GM19438 (cell line): ENCODE data around the gene CRYGS.
"Not testable (repeated sequence)": the region's sequence is repeated elsewhere in the genome, so short reads cannot be mapped to it uniquely, and the experiment has no call there.

Source experiments
- ATAC-seq: cut with Tn5 transposase; IDR thresholded peaks from one replicate; pipeline ENCODE4 v1.9.1; 2021; ENCODE audit warnings: low read depth; ENCODE audit not compliant: unreplicated experiment

CRYGS gene

DNA sequence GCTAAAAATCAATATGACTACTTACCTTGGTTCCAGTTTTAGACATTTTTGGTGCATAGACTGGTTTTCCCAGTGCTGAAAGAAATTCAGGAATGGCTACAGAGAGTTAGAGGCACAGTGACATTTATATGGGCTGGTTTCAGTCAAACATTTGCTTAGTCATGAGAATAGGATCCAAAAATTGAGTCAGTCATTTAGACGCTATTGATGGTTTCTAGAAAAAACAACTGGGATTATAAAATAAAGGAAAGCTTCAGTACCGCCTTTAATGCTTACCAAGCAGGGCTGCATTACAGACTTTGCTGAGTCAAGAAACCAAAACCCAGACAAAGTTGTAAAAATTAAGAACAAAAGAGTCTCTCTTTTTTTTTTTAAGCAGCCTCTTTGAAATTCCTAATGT lies at the start of gene CRYGS:
TSS of gene CRYGS (minus strand) at position 100 of the 400 bp plus-strand sequence. CDS start at position 46, 54 bp downstream.
- ATAC-seq = no peak

DNA sequence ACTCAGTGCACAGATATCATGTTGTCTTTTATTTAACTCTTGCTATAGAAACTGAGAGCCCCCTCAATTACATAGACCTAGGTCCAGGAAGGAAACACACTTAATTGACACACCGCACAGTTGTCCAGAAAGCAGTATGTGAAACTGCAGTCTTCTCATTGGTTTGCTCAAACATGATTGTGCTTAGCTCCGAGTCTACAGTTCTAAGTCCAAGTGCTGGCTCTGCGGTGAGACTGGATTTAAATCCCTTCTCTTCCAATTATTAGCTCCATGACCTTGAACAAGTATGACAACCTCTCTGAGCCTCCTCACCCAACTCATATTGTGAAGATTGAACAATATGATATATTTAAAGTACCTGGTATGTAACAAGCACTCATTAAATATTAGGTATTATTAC lies 49.7 kb upstream of the CRYGS start:
- no peak for ATAC-seq

DNA sequence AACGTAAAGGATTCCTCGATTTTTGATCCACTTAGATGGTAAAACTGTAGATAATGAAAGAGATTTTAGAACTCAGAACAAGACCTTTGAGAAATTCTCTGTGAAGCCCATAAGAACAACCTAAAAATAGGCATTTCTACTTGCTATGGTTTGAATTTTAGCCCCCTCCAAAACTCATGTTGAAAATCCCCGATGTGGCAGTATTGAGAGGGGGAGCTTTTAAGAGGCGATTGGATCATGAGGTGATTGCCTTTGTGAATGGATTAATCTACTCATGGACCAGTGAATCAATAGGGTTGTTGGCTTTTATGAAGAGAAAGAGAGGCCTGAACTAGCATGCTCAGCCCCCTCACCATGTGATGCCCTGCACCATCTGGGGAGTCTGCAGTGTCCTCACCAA lies 48.5 kb upstream of the CRYGS start:
- ATAC-seq = no peak

DNA sequence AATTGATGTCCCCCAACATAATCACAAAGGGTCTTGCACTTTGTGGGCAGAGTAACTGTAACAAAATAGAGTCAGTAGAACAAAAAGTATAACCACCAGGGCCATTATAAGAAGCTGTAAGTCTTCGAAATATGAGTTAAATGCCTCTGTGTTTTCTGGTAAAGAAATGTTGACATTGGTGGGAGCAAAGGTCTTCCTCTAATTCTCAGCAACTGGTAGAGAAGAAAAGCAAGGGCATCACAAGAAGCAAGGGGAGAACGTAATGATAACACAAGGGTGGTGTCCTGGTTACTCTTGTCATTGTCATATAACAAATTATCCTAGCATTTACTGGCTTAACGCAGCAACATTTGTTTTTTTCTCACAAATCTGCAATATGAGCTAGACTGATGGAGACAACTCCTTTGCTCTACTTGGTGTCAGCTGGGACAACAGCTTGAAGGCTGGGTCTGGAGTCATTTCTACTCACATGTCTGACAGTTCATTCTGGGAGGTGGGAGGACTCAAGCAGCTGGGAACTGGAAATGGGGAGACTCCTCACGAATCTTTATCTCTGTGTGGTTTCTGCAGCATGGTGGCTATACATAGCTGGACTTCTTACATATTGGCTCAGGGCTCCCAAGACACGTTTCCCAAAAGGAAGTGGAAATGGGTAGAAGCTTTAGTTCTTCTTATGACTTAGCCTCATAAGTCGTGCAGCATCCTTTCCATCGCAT lies 46.6 kb upstream of the CRYGS start:
- ATAC-seq = no peak

DNA sequence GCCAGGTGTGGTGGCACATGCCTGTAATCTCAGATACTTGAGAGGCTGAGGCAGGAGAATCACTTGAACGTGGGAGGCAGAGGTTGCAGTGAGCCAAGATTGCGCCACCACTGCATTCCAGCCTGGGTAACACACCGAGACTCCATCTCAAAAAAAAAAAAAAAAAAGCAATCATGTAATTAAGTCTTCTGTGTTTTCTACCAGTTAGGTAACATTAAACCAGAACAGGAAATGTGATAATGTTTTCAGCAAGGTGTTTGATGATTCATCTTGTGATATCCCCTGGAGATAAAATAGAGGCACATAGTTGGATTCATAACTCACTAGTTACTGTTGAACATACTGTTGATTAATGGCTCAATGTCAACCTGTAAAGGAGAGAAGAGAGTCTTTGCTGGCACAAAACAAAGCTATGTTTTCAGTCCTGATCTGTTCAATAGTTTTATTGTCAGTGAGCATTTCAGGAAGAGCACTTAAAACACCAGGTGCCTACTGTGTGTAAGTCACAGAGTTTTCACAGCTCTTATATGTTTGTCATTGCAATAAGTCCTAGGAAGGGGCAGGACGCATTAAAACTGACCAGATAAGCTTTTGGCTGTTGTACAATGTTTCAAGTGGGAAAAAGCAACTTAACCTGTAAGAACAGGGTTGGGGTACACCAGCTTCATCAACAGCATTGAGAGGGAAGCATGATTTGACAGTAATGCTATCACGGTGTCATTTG lies 45.8 kb upstream of the CRYGS start:
- no peak for ATAC-seq

DNA sequence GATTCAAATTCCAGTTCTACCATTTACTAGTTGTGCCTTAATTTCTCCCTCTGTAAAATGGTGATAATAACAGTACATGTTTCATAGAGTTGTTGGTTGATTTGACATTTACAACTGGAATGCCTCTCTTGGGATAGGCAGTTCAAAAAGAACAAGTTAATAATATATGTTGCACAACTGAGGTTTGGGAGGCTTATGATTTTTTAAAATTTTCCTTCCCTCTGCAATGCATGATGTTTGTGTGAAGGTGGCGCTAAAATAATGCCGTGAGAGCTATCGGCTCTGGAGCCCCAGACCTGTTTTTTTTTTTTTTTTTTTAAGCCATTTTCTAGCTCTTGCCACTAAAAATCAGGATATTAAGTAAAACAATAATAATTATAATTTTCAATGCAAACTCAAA lies 44.9 kb upstream of the CRYGS start:
- no peak for ATAC-seq

DNA sequence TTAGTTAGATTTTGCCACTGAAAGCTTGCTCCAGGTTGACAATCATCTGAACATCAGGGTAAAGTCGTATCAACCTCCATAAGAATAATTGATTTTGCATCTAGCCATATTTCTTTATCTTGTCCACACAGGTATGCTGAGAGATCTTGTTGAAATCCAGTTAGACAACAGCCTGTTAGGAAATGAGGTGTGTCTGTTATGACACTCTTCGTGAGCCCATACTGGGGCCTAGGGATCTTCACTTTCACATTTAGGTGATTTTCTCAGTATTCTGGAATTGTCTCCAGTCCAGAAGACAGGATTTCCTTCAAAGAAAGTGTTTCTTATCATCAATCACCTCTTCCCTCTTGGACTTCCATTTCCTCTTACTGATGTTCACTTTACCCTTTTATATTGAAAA lies 44.5 kb upstream of the CRYGS start:
- ATAC-seq = no peak

DNA sequence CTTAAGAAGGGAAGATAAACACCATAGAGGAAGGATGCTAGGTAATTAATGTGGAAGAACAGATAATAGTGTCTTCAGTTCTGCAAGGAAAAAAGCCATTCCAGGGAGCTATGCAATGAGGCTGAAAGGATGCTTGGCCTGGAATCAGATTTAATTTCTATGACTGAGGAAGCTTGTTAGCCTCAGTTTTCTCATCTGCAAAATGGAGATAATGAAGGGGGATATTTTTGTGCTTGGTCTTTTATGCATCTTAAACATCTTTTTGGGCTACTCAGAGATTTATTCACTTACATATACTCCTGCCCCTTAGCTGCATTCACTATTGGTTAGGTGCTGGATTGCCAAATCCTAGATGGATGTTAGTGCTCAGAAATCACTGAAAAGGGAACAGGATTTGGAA lies 43.0 kb upstream of the CRYGS start:
- no peak for ATAC-seq

DNA sequence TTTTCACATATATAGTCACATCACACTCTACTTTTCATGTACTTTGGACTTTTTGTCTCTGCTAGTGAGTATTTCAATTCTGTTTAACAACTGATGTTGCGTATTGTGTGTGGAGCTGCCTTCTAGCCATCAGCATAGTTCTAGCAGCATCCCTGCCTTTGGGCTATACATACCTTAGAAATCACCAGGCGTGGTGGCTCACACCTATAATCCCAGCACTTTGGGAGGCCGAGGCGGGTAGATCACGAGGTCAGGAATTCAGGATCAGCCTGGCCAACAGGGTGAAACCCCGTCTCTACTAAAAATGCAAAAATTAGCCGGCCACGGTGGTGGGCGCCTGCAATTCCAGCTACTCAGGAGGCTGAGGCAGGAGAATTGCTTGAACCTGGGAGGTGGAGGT lies 42.1 kb upstream of the CRYGS start:
- not testable (repeated sequence) for ATAC-seq

DNA sequence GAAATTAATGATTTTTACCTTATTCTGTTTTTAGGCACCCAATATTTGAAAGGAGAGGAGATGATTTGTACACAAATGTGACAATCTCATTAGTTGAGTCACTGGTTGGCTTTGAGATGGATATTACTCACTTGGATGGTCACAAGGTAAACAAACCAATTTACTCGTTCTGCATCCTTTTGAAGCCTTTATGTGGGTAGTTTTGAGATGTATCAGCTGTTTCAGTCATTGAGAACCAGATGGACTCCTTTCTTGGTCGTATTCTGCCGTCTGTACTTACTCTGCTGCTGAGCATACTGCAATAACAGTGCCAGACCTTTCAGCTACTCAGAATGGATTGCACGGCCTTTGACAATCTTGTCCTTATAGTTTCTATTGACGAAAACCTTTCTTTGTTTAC lies 39.7 kb upstream of the CRYGS start:
- no peak for ATAC-seq

DNA sequence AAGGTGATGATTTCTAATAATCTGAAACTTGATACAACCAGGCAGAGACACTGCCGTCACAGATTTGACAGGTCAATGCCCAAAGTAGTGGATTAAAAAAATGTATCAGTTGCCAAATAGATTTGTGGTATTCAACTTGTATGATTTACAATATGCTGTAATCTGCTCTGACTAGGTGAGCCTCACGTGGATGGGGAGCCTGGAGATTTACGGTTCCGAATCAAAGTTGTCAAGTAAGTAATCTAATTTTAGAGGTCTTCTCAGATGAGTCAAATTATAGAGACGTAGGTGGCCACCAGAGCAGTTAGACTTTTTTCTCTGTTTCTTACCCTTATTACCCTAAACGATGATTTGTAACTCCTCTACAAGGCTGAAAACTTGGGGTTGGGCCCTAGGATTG lies 38.4 kb upstream of the CRYGS start:
- no peak for ATAC-seq

DNA sequence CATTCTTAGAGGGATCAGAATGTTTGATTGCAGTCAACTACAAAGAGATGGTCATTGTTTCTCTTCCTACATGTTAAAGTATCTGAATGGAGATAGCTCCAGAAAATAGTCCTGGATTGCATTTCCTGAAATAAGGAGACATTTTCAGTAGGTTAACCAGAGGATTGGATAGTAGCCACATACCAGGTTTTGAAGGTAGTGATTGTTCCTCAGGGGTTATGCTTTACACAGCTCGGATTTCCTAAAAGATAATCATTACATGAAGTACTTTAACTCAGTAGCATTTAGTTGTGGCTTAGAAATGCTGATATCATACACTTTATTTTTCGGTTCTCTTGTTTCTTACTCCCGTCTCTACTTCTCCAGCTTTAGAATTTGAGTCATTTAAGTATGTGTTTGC lies 36.6 kb upstream of the CRYGS start:
- ATAC-seq = no peak

DNA sequence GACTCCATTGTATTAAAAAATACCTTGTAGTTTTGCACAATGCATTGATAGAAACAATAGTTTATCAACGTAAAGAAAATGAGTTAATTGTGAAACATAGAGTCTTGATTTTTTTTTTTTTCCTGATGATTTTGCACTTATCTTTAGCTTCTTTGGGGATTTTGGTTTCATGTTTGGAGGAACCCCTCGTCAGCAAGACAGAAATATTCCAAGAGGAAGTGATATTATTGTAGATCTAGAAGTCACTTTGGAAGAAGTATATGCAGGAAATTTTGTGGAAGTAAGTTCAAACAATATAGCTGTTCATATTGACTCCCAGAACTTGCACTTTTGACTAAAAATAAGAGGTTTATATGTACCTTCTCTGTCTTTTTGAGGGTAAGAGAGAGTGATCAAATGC lies 33.3 kb upstream of the CRYGS start:
- no peak for ATAC-seq

DNA sequence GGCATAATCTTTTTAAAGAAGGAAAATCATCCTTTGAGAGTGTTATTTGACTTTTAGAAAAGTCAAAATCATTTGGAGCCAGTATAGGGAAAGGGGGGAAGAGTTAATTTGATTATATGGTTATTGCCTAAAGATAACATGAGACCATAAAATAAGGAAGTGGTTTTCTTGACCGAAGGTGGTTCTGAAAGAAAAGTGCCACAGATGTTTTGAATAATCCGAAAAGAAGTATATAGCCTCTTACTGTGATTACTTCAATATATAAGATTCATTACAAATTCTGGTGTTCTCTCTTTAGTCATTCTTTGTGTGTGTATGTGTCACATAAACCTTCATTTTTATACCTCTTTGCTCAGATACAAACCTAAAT lies 27.4 kb upstream of the CRYGS start:
- ATAC-seq = no peak

DNA sequence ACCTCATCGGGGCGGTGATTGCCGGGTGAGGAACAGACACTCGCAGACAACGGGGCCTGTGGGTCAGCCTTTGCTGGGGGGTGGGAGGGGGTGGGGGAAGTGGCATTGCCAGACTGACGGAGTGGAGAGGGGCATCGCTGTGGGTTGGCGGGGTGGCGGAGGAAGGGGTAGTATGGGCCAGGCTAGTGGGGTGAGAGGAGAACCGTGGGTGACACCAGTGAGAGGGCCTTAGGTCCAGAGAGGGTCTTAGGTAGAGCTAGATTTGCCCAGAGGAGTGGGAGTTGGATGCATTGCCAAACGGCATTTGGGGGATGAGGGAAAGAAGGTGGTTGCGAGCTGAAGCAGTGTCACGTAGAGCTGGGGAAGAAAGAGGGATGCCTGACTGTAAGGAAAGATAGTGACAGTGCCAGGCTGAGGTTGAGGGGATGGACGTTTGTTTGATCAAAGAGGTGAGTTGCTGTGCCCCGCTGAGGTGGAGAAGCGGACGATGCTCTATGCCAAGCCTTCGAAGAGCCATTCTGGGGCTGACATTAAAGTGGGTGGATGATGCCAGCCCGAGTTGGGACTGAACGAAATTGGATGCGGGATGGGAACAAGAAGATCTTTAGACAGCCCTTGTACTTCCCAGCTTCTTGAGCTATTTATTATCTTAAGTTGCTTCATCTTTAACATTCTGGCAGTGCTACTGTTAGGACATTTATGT lies 26.9 kb upstream of the CRYGS start:
- ATAC-seq = no peak

DNA sequence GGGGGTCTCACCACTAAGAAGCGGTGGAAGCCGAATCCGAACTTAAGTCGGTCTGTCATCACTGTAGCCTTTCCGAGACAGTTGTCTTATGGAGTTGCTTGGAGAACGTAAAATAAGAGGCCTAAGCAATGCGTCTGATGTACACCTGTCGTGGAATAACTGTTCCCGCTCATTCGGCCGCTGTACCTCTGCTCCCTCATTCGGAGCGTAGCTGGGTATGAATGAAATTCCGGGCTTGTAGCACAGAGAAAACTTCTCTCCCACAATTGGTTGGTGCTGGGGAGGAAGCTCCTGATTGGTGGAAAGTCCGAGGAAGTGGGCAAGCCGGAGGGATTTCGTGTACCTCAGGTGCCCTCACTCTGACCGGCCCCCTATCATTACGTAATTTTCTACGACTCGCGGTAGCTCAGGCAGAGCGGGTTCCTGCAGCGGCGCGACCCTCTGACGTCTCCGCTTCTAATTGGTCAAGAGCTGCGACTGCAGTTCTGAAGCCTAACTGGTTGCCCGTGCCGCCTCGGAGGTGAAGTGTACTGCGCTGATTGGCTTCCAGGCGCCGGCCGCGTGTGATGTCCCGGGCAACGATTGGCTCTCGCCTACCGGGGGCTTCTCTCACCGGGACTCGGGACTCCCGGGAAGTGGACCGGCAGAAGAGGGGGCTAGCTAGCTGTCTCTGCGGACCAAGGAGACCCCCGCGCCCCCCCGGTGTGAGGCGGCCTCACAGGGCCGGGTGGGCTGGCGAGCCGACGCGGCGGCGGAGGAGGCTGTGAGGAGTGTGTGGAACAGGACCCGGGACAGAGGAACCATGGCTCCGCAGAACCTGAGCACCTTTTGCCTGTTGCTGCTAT lies 26.1 kb upstream of the CRYGS start, which contains the start of gene DNAJB11:
TSS of gene DNAJB11 (plus strand) at position 625 of the 845 bp plus-strand sequence. CDS start at position 803, 178 bp downstream.
- peak; percentile 84 for ATAC-seq

DNA sequence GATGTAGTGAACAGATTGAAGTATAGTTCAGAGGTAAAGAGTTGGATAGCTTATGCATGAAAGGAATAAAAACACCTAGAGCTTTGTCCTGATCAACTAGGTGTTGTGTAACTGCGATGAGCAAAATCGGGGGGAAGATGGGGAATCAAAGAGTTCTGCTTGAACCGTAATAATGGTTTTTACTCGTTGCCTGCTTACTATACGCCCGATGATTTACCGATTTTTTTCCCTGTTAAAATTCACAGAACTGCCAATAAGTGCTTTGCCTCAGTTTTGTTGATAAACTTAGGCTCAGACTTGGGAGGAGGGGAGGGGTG lies 25.6 kb upstream of the CRYGS start:
- no peak for ATAC-seq

DNA sequence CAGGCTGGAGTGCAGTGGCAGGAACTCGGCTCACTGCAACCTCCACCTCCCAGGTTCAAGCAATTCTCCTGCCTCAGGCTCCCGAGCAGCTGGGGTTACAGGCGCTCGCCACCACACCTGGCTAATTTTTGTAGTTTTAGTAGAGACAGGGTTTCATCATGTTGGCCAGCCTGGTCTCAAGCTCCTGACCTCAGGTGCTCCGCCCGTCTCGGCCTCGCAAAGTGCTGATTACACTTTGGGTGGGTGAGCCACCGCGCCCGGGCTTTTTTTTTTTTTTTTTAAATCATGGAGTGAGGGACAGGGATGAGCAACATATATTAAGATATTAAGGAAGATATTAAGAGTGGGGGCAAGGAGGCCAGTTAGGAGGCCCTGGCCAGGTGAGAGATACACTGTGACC lies 25.2 kb upstream of the CRYGS start:
- not testable (repeated sequence) for ATAC-seq

DNA sequence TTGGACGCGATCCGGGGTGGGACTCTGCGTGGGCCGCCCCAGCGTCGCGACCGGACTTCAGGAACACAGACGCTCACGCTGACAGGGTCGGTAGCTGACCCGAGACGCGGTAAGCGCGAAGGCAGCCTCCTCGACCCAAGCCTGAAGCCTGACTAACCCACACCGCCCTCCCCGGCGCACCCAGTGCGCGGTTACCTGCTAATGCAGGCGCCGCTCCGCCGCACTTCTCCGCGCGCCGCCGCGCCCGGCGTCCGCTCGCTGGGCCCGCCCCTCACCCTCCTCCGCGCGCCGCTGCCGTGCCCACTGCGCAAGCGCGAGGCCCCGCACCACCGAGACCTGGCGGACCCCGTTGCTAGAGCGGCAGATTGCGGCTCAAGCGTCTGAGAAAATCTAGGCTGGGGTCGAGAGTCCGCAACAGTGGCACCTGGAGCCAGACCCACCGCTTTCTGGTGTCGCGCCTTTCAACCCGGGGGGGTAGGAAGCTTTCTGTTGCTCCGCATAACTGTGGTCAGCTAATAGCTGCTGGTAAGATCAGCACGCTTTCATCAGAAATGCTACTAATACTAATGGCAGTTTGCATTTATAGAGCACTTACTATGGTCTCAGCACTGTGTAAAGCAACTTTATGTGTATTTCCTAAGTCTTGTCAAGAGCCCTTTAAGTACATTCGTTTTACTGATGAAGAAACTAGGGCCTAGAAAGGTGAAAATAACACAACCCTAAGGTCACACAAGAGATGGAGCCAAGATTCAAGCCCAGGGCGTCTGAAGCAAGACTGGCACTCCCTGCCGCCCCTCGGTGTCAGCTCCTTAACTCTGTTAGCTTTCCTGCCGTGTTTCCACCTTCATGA lies 23.1 kb upstream of the CRYGS start, which contains the start of gene TBCCD1:
TSS of gene TBCCD1 (minus strand) at position 268 of the 850 bp plus-strand sequence. CDS start 3,010 bp downstream, outside the sequence.
- ATAC-seq = peak; percentile 45

DNA sequence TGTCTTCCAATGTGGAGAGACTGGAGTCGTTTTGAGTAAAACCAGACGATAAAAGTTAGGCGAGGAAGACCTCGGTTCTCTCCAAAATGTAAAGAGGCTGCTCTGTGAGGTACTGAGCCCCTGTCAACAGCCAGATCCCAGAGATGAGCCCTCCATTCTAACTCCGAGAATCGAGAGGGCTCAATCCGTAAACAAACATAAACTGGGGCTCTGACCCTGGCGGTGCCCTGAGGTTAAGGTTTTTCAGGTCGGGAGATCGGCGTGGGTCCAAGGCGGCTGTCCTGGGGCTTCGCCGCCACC lies 22.5 kb upstream of the CRYGS start:
- ATAC-seq = no peak
